Testis (tissue), 3 donors: ENCODE data around the gene MED27. TPM values are rescaled to one million over a fixed set of nuclear protein-coding genes. Genes with fewer than 3 reads are reported as not detected.

Experiments
- DNase-seq: peaks from one replicate; pipeline ENCODE4 v3.0.0-alpha.2; 2019
- H3K27ac ChIP-seq, 2 donors: fragments of 200-600 bp; sonication (generic); one replicate each; pipeline ENCODE4 v1.5.1; 2019
- H3K27me3 ChIP-seq: fragments of 200-600 bp; sonication (generic); one replicate; pipeline ENCODE4 v1.5.1; 2019
- H3K36me3 ChIP-seq: fragments of 200-600 bp; sonication (generic); one replicate; pipeline ENCODE4 v1.5.1; 2017; ENCODE audit warnings: low read depth; ENCODE audit errors: missing control alignments
- H3K4me1 ChIP-seq: fragments of 200-600 bp; sonication (generic); one replicate; pipeline ENCODE4 v1.5.1; 2019
- H3K4me3 ChIP-seq, 2 donors: fragments of 200-600 bp; sonication (generic); one replicate each; pipeline ENCODE4 v1.5.1; 2017 to 2019
- H3K9me3 ChIP-seq: fragments of 200-600 bp; sonication (generic); one replicate; pipeline ENCODE4 v1.5.1; 2017
- CTCF ChIP-seq, 3 experiments: fragments of 450-650 bp in 2 of 3; fragments of 200-600 bp in 1 of 3; sonication (generic) in 1 of 3; IDR thresholded peaks; one replicate each; pipeline ENCODE4 v1.5.1; 2016 to 2019; ENCODE audit warnings: antibody characterized with exemption in 3 of 3, mild to moderate bottlenecking in 2 of 3, moderate library complexity in 1 of 3
- POLR2A ChIP-seq: fragments of 450-650 bp; IDR thresholded peaks from one replicate; pipeline ENCODE4 v1.6.1; 2017; ENCODE audit warnings: antibody characterized with exemption, mild to moderate bottlenecking, moderate library complexity
- WGBS, 2 donors: methylation state at CpG; one replicate each; pipeline ENCODE4 v1.1.5; 2018; 5-methylcytosine and 5-hydroxymethylcytosine counted together
- intact Hi-C: fragments of 100-400 bp; cut with DNase I; formaldehyde crosslinking; loops from one replicate; pipeline ENCODE4 v1.15.1; 2023; ENCODE audit warnings: low total_unique reads
- polyA plus RNA-seq: library from polyadenylated mRNA; stranded (reverse); fragments of 350-450 nt; fragmentation: Illumina TruSeq; extraction: RNeasy Lipid Tissue Mini Kit (QIAGEN cat#74804); gene quantifications from one replicate; pipeline ENCODE4 v1.2.3, GENCODE V29; 2014; ENCODE audit warnings: low read depth, low replicate concordance; ENCODE audit not compliant: insufficient read depth
- total RNA-seq, 2 donors: library from RNA; depleted of rRNA; stranded (reverse); fragments of >200 nt; gene quantifications; one replicate each; pipeline ENCODE4 v1.2.3, GENCODE V29; 2016

Gene MED27
- total and polyA plus RNA-seq, 3 donors from 2014 or later, result 30.7 to 45.0 (median 33.7) TPM

GRCh38 chr9:132005899-132006298 is 73.8 kb downstream of the MED27 start:
- Histone ChIP-seq H3K27ac (no peak overlapping the region), H3K9me3 (no peaks in the 10 kb centered on the region), H3K4me3 (no peak overlapping the region), H3K27me3 (no peaks in the 10 kb centered on the region), H3K36me3 (no peaks in the 10 kb centered on the region), H3K4me1 (no peaks in the 10 kb centered on the region)
- intact Hi-C loops, result no loop called here
- WGBS, 2 donors, result 78 to 79% methylated on average over 6 of the region's 6 CpGs
- no peak for DNase-seq
- TF ChIP-seq CTCF (IDR thresholded peaks at IDR 0.05), result no peak
- TF ChIP-seq POLR2A, result no peak

- no peaks in the 10 kb centered on the region for H3K27me3 ChIP-seq
- H3K27ac ChIP-seq, result no peak overlapping the region
- no peaks in the 10 kb centered on the region for H3K36me3 ChIP-seq
- H3K4me3 ChIP-seq, result no peak overlapping the region
- 92% methylated on average over 5 of the region's 5 CpGs for WGBS, 2 donors
- intact Hi-C loops, result no loop called here
- TF ChIP-seq POLR2A (no peak), CTCF (IDR thresholded peaks at IDR 0.05) (no peak)
- no peaks in the 10 kb centered on the region for H3K9me3 ChIP-seq
- no peak for DNase-seq
- no peaks in the 10 kb centered on the region for H3K4me1 ChIP-seq
These were observed 75.3 kb downstream of the MED27 start for GRCh38 chr9:132004323-132004722.

- no peak overlapping the region for H3K4me3 ChIP-seq
- TF ChIP-seq POLR2A, result no peak
- no peak for TF ChIP-seq CTCF (IDR thresholded peaks at IDR 0.05)
- intact Hi-C loops, result no loop called here
- DNase-seq, result no peak
- H3K9me3 ChIP-seq, result no peaks in the 10 kb centered on the region
- no peaks in the 10 kb centered on the region for H3K36me3 ChIP-seq
- WGBS, 2 donors, result 83 to 85% methylated on average over 9 of the region's 9 CpGs
- H3K27ac ChIP-seq, result no peak overlapping the region
- H3K27me3 ChIP-seq, result no peaks in the 10 kb centered on the region
- H3K4me1 ChIP-seq, result no peaks in the 10 kb centered on the region
These were observed 75.8 kb downstream of the MED27 start for GRCh38 chr9:132003896-132004295.

GRCh38 chr9:132003319-132003704 is 76.4 kb downstream of the MED27 start:
- Histone ChIP-seq H3K36me3 (no peaks in the 10 kb centered on the region), H3K27ac (no peak overlapping the region), H3K4me3 (no peak overlapping the region), H3K4me1 (no peaks in the 10 kb centered on the region), H3K9me3 (no peaks in the 10 kb centered on the region), H3K27me3 (no peaks in the 10 kb centered on the region)
- TF ChIP-seq POLR2A, result no peak
- no peak for TF ChIP-seq CTCF (IDR thresholded peaks at IDR 0.05)
- intact Hi-C loops, result no loop called here
- no peak for DNase-seq
- WGBS, 2 donors, result 94 to 95% methylated on average over 5 of the region's 5 CpGs

- TF ChIP-seq POLR2A (no peak), CTCF (IDR thresholded peaks at IDR 0.05) (no peak)
These were observed 76.9 kb downstream of the MED27 start for GRCh38 chr9:132002643-132003318.

More at GRCh38 chr9:132002643-132003318, 76.9 kb downstream of the MED27 start:
- no peak overlapping the region for H3K27ac ChIP-seq
- peaks cover 5% of the 10 kb centered on the region for H3K4me1 ChIP-seq
- intact Hi-C loops, result no loop called here
- no peaks in the 10 kb centered on the region for H3K9me3 ChIP-seq
- WGBS, 2 donors, result 69 to 83% methylated on average over 5 to 7 of the region's 7 CpGs
- H3K27me3 ChIP-seq, result no peaks in the 10 kb centered on the region
- DNase-seq, result no peak
- H3K36me3 ChIP-seq, result no peaks in the 10 kb centered on the region
- no peak overlapping the region for H3K4me3 ChIP-seq
